ENCODE data around the gene ST6GALNAC3.

ST6GALNAC3 gene

GRCh38 chr1:76053021-76053420 lies 21.5 kb upstream of the ST6GALNAC3 start:
- H3K4me3 ChIP-seq (ENCODE audit: low read depth, low read length): no peak overlapping the region
- DNase-seq (ENCODE audit: low read depth, low spot score): no peak
- POLR2A ChIA-PET: interaction anchor here (0.6 kb wide), 1 partner anchor 9 kb away, joined by 3 read pairs; no protein-coding TSS in a partner anchor
- TF ChIP-seq CTCF (IDR thresholded peaks at IDR 0.05; ENCODE audit: insufficient read depth, low read length, missing control alignments): no peak
- CTCF ChIA-PET: no interaction called here

GRCh38 chr1:76054359-76054758 lies 20.2 kb upstream of the ST6GALNAC3 start:
- POLR2A ChIA-PET: no interaction called here
- H3K4me3 ChIP-seq (ENCODE audit: low read depth, low read length): no peak overlapping the region
- DNase-seq (ENCODE audit: low read depth, low spot score): no peak
- CTCF ChIA-PET: no interaction called here
- no peak for TF ChIP-seq CTCF (IDR thresholded peaks at IDR 0.05; ENCODE audit: insufficient read depth, low read length, missing control alignments)

GRCh38 chr1:76055987-76056386 lies 18.6 kb upstream of the ST6GALNAC3 start:
- TF ChIP-seq CTCF (IDR thresholded peaks at IDR 0.05; ENCODE audit: insufficient read depth, low read length, missing control alignments): no peak

GRCh38 chr1:76059451-76059850 lies 15.1 kb upstream of the ST6GALNAC3 start:
- H3K4me3 ChIP-seq (ENCODE audit: low read depth, low read length): no peak overlapping the region
- no peak for DNase-seq (ENCODE audit: low read depth, low spot score)
- CTCF ChIA-PET: no interaction called here
- TF ChIP-seq CTCF (IDR thresholded peaks at IDR 0.05; ENCODE audit: insufficient read depth, low read length, missing control alignments): no peak
- POLR2A ChIA-PET: no interaction called here

More at GRCh38 chr1:76055987-76056386, 18.6 kb upstream of the ST6GALNAC3 start:
- ChIA-PET CTCF (no interaction called here), POLR2A (no interaction called here)
- no peak overlapping the region for H3K4me3 ChIP-seq (ENCODE audit: low read depth, low read length)
- no peak for DNase-seq (ENCODE audit: low read depth, low spot score)

GRCh38 chr1:76065270-76065669 lies 9.3 kb upstream of the ST6GALNAC3 start:
- TF ChIP-seq CTCF (IDR thresholded peaks at IDR 0.05; ENCODE audit: insufficient read depth, low read length, missing control alignments): no peak
- CTCF ChIA-PET: no interaction called here
- no peak overlapping the region for H3K4me3 ChIP-seq (ENCODE audit: low read depth, low read length)
- DNase-seq (ENCODE audit: low read depth, low spot score): no peak
- POLR2A ChIA-PET: no interaction called here

- TF ChIP-seq CTCF (IDR thresholded peaks at IDR 0.05; ENCODE audit: insufficient read depth, low read length, missing control alignments): no peak
- POLR2A ChIA-PET: no interaction called here
- CTCF ChIA-PET: no interaction called here
- no peak overlapping the region for H3K4me3 ChIP-seq (ENCODE audit: low read depth, low read length)
- DNase-seq (ENCODE audit: low read depth, low spot score): no peak
Observed at GRCh38 chr1:76066394-76066793, 8.2 kb upstream of the ST6GALNAC3 start.

All from AG04449 (cell line).